HepG2 (cell line): ENCODE data around the gene ANXA2. TPM values are rescaled to one million over a fixed set of nuclear protein-coding genes. Genes with fewer than 3 reads are reported as not detected.
A peak's percentile ranks its signal among the peaks of the same experiment; 100 is the strongest.

Experiments used
- ATAC-seq: fragments of 200-7000 bp; cut with Tn5 transposase; 3 replicates; pipeline ENCODE4 v1.9.1; 2020; ENCODE audit warnings: mild to moderate bottlenecking, moderate library complexity
- BruUV-seq: library from RNA; stranded (reverse); fragments of 400-500 nt; replicated peaks from 2 replicates; lab custom pipeline; 2021; lab: Mats Ljungman, UMichigan
- CTCF ChIA-PET: fragments of 300-600 bp; formaldehyde crosslinking; extraction: SDS; loops from one replicate; lab custom pipeline; 2021; ENCODE audit warnings: low total read pairs, inconsistent platforms, low intra/inter-chr PET ratio; lab: Yijun Ruan, JAX
- POLR2A ChIA-PET: fragments of 350-600 bp; sonication (Branson Sonifier 250); formaldehyde crosslinking; loops from one replicate; lab custom pipeline; 2020; ENCODE audit warnings: antibody characterized with exemption, inconsistent platforms; lab: Yijun Ruan, JAX
- DNase-seq: peaks from one replicate; pipeline ENCODE4 v3.0.0-alpha.2; 2015; ENCODE audit warnings: low spot score
- FAIRE-seq: peaks from 3 replicates; lab custom pipeline; 2011; peaks lifted over from hg19 to GRCh38; lab: Jason Lieb, UNC
- H2AFZ ChIP-seq: one replicate; pipeline ENCODE4 v1.6.1; 2011; ENCODE audit warnings: low read length, inconsistent platforms
- H3K27ac ChIP-seq: fragments of 300-600 bp; 3 replicates; pipeline ENCODE4 v1.8.0; 2011; ENCODE audit warnings: mixed run types, mild to moderate bottlenecking, mixed read lengths, low read length, inconsistent platforms; ENCODE audit not compliant: insufficient read depth; ENCODE audit errors: extremely low read length
- H3K27me3 ChIP-seq, 2 experiments: fragments of 200-600 bp in 1 of 2; 2 replicates in 1 of 2; 3 replicates in 1 of 2; pipeline versions ENCODE4 v1.6.0 to v1.8.0; 2011; ENCODE audit warnings: low read length in 2 of 2, mild to moderate bottlenecking in 2 of 2, moderate library complexity in 2 of 2, inconsistent platforms in 1 of 2; ENCODE audit not compliant: insufficient read depth in 2 of 2, control insufficient read depth in 1 of 2
- H3K36me3 ChIP-seq, 2 experiments: fragments of 200-600 bp in 1 of 2; replicated peaks in 1 of 2; 2 replicates in 1 of 2; 3 replicates in 1 of 2; pipeline versions ENCODE4 v1.5.1 to v1.8.0; 2011; ENCODE audit warnings: low read length in 2 of 2, inconsistent platforms in 1 of 2; ENCODE audit not compliant: insufficient read depth in 2 of 2, control insufficient read depth in 1 of 2
- H3K4me1 ChIP-seq: 2 replicates; pipeline ENCODE4 v1.5.1; 2012; ENCODE audit warnings: low read length, inconsistent platforms; ENCODE audit not compliant: insufficient read depth
- H3K4me2 ChIP-seq: 2 replicates; pipeline ENCODE4 v1.6.0; 2011; ENCODE audit warnings: low read depth, low read length, inconsistent platforms
- H3K4me3 ChIP-seq, 3 experiments: fragments of 200-600 bp in 1 of 3; sonication (generic), shearing (Covaris generic) in 1 of 3; replicated peaks in 1 of 3; 2 replicates each; pipeline ENCODE4 v1.5.1; 2011 to 2016; ENCODE audit warnings: low read length in 3 of 3, inconsistent platforms in 2 of 3, low read depth in 2 of 3, mild to moderate bottlenecking in 2 of 3, control low read depth in 1 of 3, mixed read lengths in 1 of 3; ENCODE audit not compliant: insufficient read depth in 1 of 3
- H3K79me2 ChIP-seq: one replicate; pipeline ENCODE4 v1.6.1; 2011; ENCODE audit warnings: low read length, inconsistent platforms; ENCODE audit not compliant: insufficient read depth
- H3K9ac ChIP-seq: 2 replicates; pipeline ENCODE4 v1.6.0; 2011; ENCODE audit warnings: mild to moderate bottlenecking, low read depth, low read length, inconsistent platforms; ENCODE audit not compliant: insufficient read depth
- H3K9me3 ChIP-seq: 2 replicates; pipeline ENCODE4 v1.5.1; 2012; ENCODE audit warnings: mild to moderate bottlenecking, low read length
- H4K20me1 ChIP-seq: 2 replicates; pipeline ENCODE4 v1.6.0; 2011; ENCODE audit warnings: inconsistent platforms, mild to moderate bottlenecking, low read length, moderate library complexity; ENCODE audit not compliant: insufficient read depth
- ARNTL ChIP-seq: sonication (generic); formaldehyde crosslinking; IDR thresholded peaks from 2 replicates; pipeline ENCODE4 v1.4.0; 2020; ENCODE audit warnings: mild to moderate bottlenecking, missing genetic modification reagents
- FOXJ3 ChIP-seq: sonication (generic); formaldehyde crosslinking; IDR thresholded peaks from 2 replicates; pipeline ENCODE4 v1.4.0; 2020; ENCODE audit warnings: missing genetic modification reagents, mild to moderate bottlenecking, borderline replicate concordance
- HNRNPUL1 ChIP-seq: fragments of 200-400 bp; formaldehyde crosslinking; IDR thresholded peaks from 2 replicates; pipeline ENCODE4 v1.6.1; 2017; ENCODE audit warnings: low read depth, mild to moderate bottlenecking, low read length, moderate library complexity
- ISL2 ChIP-seq: sonication (generic); formaldehyde crosslinking; IDR thresholded peaks from 2 replicates; pipeline ENCODE4 v1.5.0; 2020; ENCODE audit warnings: missing genetic modification reagents
- NFYC ChIP-seq: IDR thresholded peaks from 2 replicates; pipeline ENCODE4 v1.6.1; 2016; ENCODE audit warnings: missing genetic modification reagents, missing compliant biosample characterization
- RBM22 ChIP-seq: fragments of 200-400 bp; formaldehyde crosslinking; optimal IDR thresholded peaks from 2 replicates; pipeline ENCODE3; 2017; ENCODE audit warnings: mild to moderate bottlenecking, low read length, moderate library complexity
- TAF15 ChIP-seq: fragments of 200-400 bp; formaldehyde crosslinking; IDR thresholded peaks from one replicate; pipeline ENCODE4 v1.6.1; 2018; ENCODE audit warnings: mild to moderate bottlenecking, low read depth, low read length; ENCODE audit not compliant: poor library complexity, severe bottlenecking
- U2AF2 ChIP-seq: fragments of 200-400 bp; formaldehyde crosslinking; IDR thresholded peaks from 2 replicates; pipeline ENCODE4 v1.6.1; 2017; ENCODE audit warnings: low read depth, mild to moderate bottlenecking, low read length
- ZBTB8A ChIP-seq: sonication (generic); formaldehyde crosslinking; IDR thresholded peaks from 2 replicates; pipeline ENCODE4 v1.4.0; 2020; ENCODE audit warnings: mild to moderate bottlenecking, low read depth, missing genetic modification reagents, borderline replicate concordance
- ZIK1 ChIP-seq: sonication (generic); formaldehyde crosslinking; IDR thresholded peaks from 2 replicates; pipeline ENCODE4 v1.5.0; 2020; ENCODE audit warnings: mild to moderate bottlenecking, low read depth, missing genetic modification reagents, borderline replicate concordance
- ZKSCAN8 ChIP-seq: IDR thresholded peaks from 2 replicates; pipeline ENCODE4 v1.6.1; 2016; ENCODE audit warnings: borderline replicate concordance, missing genetic modification reagents, missing compliant biosample characterization
- ZNF253 ChIP-seq: sonication (generic); formaldehyde crosslinking; IDR thresholded peaks from 2 replicates; pipeline ENCODE4 v1.8.0; 2022; ENCODE audit warnings: mild to moderate bottlenecking, missing genetic modification reagents, borderline replicate concordance
- ZNF468 ChIP-seq: sonication (generic); formaldehyde crosslinking; IDR thresholded peaks from 2 replicates; pipeline ENCODE4 v1.8.0; 2022; ENCODE audit warnings: mild to moderate bottlenecking, moderate library complexity, missing genetic modification reagents
- ZNF7 ChIP-seq: IDR thresholded peaks from 2 replicates; pipeline ENCODE4 v1.6.1; 2016; ENCODE audit warnings: missing biosample characterization, missing genetic modification reagents
- ZNF709 ChIP-seq: sonication (generic); formaldehyde crosslinking; IDR thresholded peaks from 2 replicates; pipeline ENCODE4 v1.5.0; 2020; ENCODE audit warnings: mild to moderate bottlenecking, missing genetic modification reagents
- WGBS: methylation state at CpG from one replicate; pipeline ENCODE4 v1.1.6; 2017; ENCODE audit warnings: low lambda C conversion rate; 5-methylcytosine and 5-hydroxymethylcytosine counted together
- in situ Hi-C: cut with HindIII; loops from 2 replicates; pipeline ENCODE4 v1.10.0; 2017; ENCODE audit warnings: low pct_unique_long_range_greater_than_20kb; ENCODE audit not compliant: extremely low pct_ligation_motif_present
- intact Hi-C: fragments of 100-400 bp; cut with micrococcal nuclease; formaldehyde crosslinking; loops from one replicate; pipeline ENCODE4 v1.10.0; 2022; ENCODE audit not compliant: unreplicated experiment
- polyA plus RNA-seq, 8 experiments: library from polyadenylated mRNA; depleted of rRNA in 3 of 8; stranded (reverse) in 7 of 8; unstranded in 1 of 8; fragments of >200 nt; fragmentation: Illumina TruSeq in 4 of 8; extraction: Trizol in 4 of 8; gene quantifications; 2 replicates each; pipeline versions ENCODE4 v1.2.1 to v1.2.3, GENCODE V29; 2011 to 2016; ENCODE audit warnings: low read depth in 4 of 8, missing spikeins in 1 of 8, mixed read lengths in 1 of 8; ENCODE audit not compliant: insufficient read depth in 1 of 8
- total RNA-seq, 5 experiments: library from RNA; depleted of rRNA; stranded (reverse); fragments of >200 nt; fragmentation: Illumina TruSeq; extraction: Trizol; gene quantifications; 2 replicates each; pipeline ENCODE4 v1.2.3, GENCODE V29; 2016; ENCODE audit warnings: low read depth in 1 of 5
- TF ChIP-seq, protein P1 (sequence below): sonication (generic); formaldehyde crosslinking; IDR thresholded peaks from 2 replicates; pipeline ENCODE4 v1.8.1; 2023; ENCODE audit warnings: mild to moderate bottlenecking, missing genetic modification reagents

The ANXA2 gene
- total and polyA plus RNA-seq, 2 of the 13 experiments (the other 11 are each of a cell fraction or from before 2014, with no cell fraction given), result 196 to 613 TPM

DNA sequence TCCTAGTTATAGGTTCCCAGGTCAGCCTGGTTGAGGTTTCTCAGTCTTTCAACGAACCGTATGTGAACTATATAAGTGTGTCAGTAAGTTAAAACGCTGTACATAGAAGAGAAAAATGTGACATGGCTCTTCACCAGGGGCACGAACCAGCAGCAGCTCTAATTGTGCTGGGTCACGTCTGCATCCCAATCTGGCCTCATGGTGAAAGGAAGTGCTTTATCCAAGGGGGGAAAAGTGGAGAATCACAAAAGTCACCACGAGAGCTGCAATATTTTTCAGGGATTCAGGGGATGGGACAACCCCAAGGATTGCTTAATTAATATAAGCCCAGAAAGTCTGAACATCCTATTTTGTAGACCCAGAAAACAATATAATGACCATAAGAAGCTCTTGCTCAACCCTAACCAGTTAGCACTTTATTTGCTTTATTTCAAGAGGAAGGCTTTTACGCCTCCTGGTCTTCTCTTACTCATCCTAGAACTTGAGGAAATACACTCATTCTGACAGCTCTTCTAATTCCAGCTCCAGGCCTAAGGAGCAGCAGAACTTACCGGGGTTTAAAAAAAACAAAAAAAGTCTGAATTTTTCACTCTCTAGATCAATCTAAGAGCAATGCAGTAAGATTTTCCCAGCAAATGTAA lies 16.5 kb downstream of the ANXA2 start:
- Histone ChIP-seq H2AFZ (no peak overlapping the region), H3K4me3 (no peak overlapping the region), H3K36me3 (peaks cover 9 to 53% of the 10 kb centered on the region in 2 experiments), H3K27me3 (no peaks in the 10 kb centered on the region), H3K9ac (no peak overlapping the region), H3K4me2 (no peak overlapping the region), H3K4me1 (peaks cover 70% of the 10 kb centered on the region), H3K27ac (peak overlapping the region; percentile 98), H3K79me2 (peaks cover 35% of the 10 kb centered on the region), H3K9me3 (no peaks in the 10 kb centered on the region), H4K20me1 (no peaks in the 10 kb centered on the region)
- FAIRE-seq (no peak), DNase-seq (no peak), ATAC-seq (no peak)
- ChIA-PET CTCF (no interaction called here), POLR2A (interaction anchor here (1.0 to 3.1 kb wide), 2 partner anchors 12 to 18 kb away, joined by 4 to 13 read pairs; no protein-coding TSS in a partner anchor)
- no peak for TF ChIP-seq ZBTB8A (CRISPR knock-in tag)
- TF ChIP-seq HNRNPUL1, result no peak
- no peak for TF ChIP-seq ZKSCAN8
- peak; percentile 56; the same call in 1 of the 2 replicates for TF ChIP-seq ZNF7 (CRISPR knock-in tag)
- BruUV-seq, result no TSS peak
- in situ Hi-C loops (no loop called here), intact Hi-C loops (no loop called here)
- WGBS, result 97% methylated on average over 8 of the region's 8 CpGs

GRCh38 chr15:60379525-60380274 lies 18.1 kb downstream of the ANXA2 start:
- ChIA-PET POLR2A (interaction anchor here (0.7 to 3.1 kb wide), 4 partner anchors 11 to 43 kb away, joined by 3 to 13 read pairs (median 6); no protein-coding TSS in a partner anchor), CTCF (no interaction called here)
- in situ Hi-C loops (no loop called here), intact Hi-C loops (loop anchor here (1.0 kb wide), 1 partner anchor 14 kb away; no protein-coding TSS in a partner anchor)
- H3K36me3 ChIP-seq, result peaks cover 9 to 51% of the 10 kb centered on the region in 2 experiments
- H3K27me3 ChIP-seq, result no peaks in the 10 kb centered on the region
- H3K4me3 ChIP-seq, result peak overlapping the region in 1 of 3 experiments; percentile 44; a peak in 1 of 6 replicates
- 7% methylated on average over 8 of the region's 8 CpGs for WGBS
- H2AFZ ChIP-seq, result no peak overlapping the region
- H3K9me3 ChIP-seq, result no peaks in the 10 kb centered on the region
- peak overlapping the region; percentile 98 for H3K27ac ChIP-seq
- DNase-seq, result peak; percentile 99
- peak overlapping the region; percentile 71 for H3K4me2 ChIP-seq
- H3K79me2 ChIP-seq, result peaks cover 23% of the 10 kb centered on the region
- ATAC-seq, result peak; percentile 96
- H3K4me1 ChIP-seq, result peaks cover 80% of the 10 kb centered on the region
- peak; percentile 97 for FAIRE-seq
- H3K9ac ChIP-seq, result peak overlapping the region; percentile 74
- BruUV-seq, result TSS peak; percentile 37
- no peaks in the 10 kb centered on the region for H4K20me1 ChIP-seq
- no peak for TF ChIP-seq ZIK1 (CRISPR knock-in tag)
- TF ChIP-seq ZNF468 (CRISPR knock-in tag), result no peak
- TF ChIP-seq, protein P1, sequence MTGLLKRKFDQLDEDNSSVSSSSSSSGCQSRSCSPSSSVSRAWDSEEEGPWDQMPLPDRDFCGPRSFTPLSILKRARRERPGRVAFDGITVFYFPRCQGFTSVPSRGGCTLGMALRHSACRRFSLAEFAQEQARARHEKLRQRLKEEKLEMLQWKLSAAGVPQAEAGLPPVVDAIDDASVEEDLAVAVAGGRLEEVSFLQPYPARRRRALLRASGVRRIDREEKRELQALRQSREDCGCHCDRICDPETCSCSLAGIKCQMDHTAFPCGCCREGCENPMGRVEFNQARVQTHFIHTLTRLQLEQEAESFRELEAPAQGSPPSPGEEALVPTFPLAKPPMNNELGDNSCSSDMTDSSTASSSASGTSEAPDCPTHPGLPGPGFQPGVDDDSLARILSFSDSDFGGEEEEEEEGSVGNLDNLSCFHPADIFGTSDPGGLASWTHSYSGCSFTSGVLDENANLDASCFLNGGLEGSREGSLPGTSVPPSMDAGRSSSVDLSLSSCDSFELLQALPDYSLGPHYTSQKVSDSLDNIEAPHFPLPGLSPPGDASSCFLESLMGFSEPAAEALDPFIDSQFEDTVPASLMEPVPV (CRISPR knock-in tag), result 0 out of 2 replicates have a peak, but pooled peaks have one; percentile 4
- TF ChIP-seq U2AF2, result no peak
- TF ChIP-seq ZNF709 (CRISPR knock-in tag), result no peak
- TF ChIP-seq NFYC (CRISPR knock-in tag), result no peak
- TF ChIP-seq TAF15, result no peak
- TF ChIP-seq ARNTL (CRISPR knock-in tag), result 0 out of 2 replicates have a peak, but pooled peaks have one; percentile 28
- no peak for TF ChIP-seq ZNF253 (CRISPR knock-in tag)
- peak; percentile 90; the same call in 1 of the 2 replicates for TF ChIP-seq FOXJ3
- peak; percentile 25 for TF ChIP-seq RBM22
- peak; percentile 98 for TF ChIP-seq ISL2
